Ramos (cell line): ENCODE results near the gene ANGPTL2.

ENCODE experiments used
- in situ Hi-C: fragments of 300-500 bp; cut with MboI; formaldehyde crosslinking; loops from one replicate; pipeline ENCODE4 v1.14.3; 2022; ENCODE audit warnings: low sequenced_read_pairs; ENCODE audit not compliant: unreplicated experiment

The ANGPTL2 gene

GRCh38 chr9:127102788-127103187 is 19.6 kb downstream of the ANGPTL2 start:
- in situ Hi-C loops, result no loop called here

- in situ Hi-C loops, result no loop called here
These were observed 20.3 kb downstream of the ANGPTL2 start for GRCh38 chr9:127102176-127102575.

- in situ Hi-C loops, result no loop called here
These were observed 22.8 kb downstream of the ANGPTL2 start for GRCh38 chr9:127099664-127100063.

GRCh38 chr9:127098916-127099553 is 23.4 kb downstream of the ANGPTL2 start:
- in situ Hi-C loops, result no loop called here

- in situ Hi-C loops, result no loop called here
These were observed 24.8 kb downstream of the ANGPTL2 start for GRCh38 chr9:127097683-127098082.

- in situ Hi-C loops, result no loop called here
These were observed 26.2 kb downstream of the ANGPTL2 start for GRCh38 chr9:127096208-127096607.

GRCh38 chr9:127095411-127095810 is 27.0 kb downstream of the ANGPTL2 start:
- in situ Hi-C loops, result no loop called here

GRCh38 chr9:127093319-127094020 is 29.0 kb downstream of the ANGPTL2 start:
- in situ Hi-C loops, result no loop called here

GRCh38 chr9:127092041-127092608 is 30.3 kb downstream of the ANGPTL2 start:
- in situ Hi-C loops, result no loop called here

- in situ Hi-C loops, result no loop called here
These were observed 30.9 kb downstream of the ANGPTL2 start for GRCh38 chr9:127091526-127091925.

- in situ Hi-C loops, result no loop called here
These were observed 32.0 kb downstream of the ANGPTL2 start for GRCh38 chr9:127090341-127090985.

GRCh38 chr9:127089631-127090081 is 32.8 kb downstream of the ANGPTL2 start:
- in situ Hi-C loops, result no loop called here

- in situ Hi-C loops, result no loop called here
These were observed 33.5 kb downstream of the ANGPTL2 start for GRCh38 chr9:127088724-127089615.

- in situ Hi-C loops, result no loop called here
These were observed 34.6 kb downstream of the ANGPTL2 start for GRCh38 chr9:127087836-127088235.

- in situ Hi-C loops, result no loop called here
These were observed 35.0 kb downstream of the ANGPTL2 start for GRCh38 chr9:127087411-127087810.

GRCh38 chr9:127086771-127087170 is 35.7 kb downstream of the ANGPTL2 start:
- in situ Hi-C loops, result no loop called here

GRCh38 chr9:127085186-127085585 is 37.2 kb downstream of the ANGPTL2 start:
- in situ Hi-C loops, result no loop called here

- in situ Hi-C loops, result no loop called here
These were observed 38.1 kb downstream of the ANGPTL2 start for GRCh38 chr9:127084076-127085039.
